Breast epithelium (tissue), 3 donors: ENCODE measurements around the gene PXN.

Experiments
- CTCF ChIP-seq, 3 donors: fragments of 450-650 bp; IDR thresholded peaks; one replicate each; pipeline ENCODE4 v1.5.1; 2016 to 2017; ENCODE audit warnings: antibody characterized with exemption in 3 of 3, mild to moderate bottlenecking in 3 of 3, moderate library complexity in 3 of 3
- POLR2A ChIP-seq: fragments of 450-650 bp; IDR thresholded peaks from one replicate; pipeline ENCODE4 v1.6.1; 2016; ENCODE audit warnings: antibody characterized with exemption, mild to moderate bottlenecking, moderate library complexity
- POLR2AphosphoS5 ChIP-seq, 3 donors: sonication (generic); formaldehyde crosslinking; IDR thresholded peaks; one replicate each; pipeline ENCODE4 v1.6.1; 2017; ENCODE audit warnings: antibody characterized with exemption in 3 of 3

DNA sequence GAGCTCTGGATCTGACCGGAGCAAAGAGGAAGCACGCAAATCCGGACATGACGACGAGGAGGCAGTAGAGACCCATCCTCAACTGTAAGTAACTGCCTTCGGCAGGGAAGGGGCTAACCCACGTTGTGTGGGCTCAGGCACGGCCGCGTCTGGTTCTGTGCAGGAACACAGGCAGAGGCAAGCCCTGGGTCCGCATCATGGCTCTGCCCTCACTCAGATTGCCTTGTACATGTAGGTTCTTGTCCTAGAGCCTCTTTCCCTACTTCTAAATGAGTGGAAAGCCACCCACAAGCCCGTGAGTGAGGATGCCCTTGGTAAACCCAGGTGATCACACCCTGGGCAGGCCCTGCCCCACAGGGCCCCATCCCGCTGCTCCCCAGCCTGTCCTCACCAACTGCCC lies 55.7 kb downstream of the PXN start:
- TF ChIP-seq CTCF (IDR thresholded peaks at IDR 0.05) (no peak), POLR2A (no peak), POLR2AphosphoS5 (IDR thresholded peaks at IDR 0.05) (no peak)
